GM20000 (cell line): ENCODE data around the gene DIRAS3.
"Not testable (repeated sequence)": the region's sequence is repeated elsewhere in the genome, so short reads cannot be mapped to it uniquely, and the experiment has no call there.

Experiments used
- DNase-seq: peaks from one replicate; pipeline ENCODE4 v3.0.0; 2012; ENCODE audit warnings: low spot score
- CTCF ChIP-seq: IDR thresholded peaks from 2 replicates; pipeline ENCODE4 v1.5.1; 2012; ENCODE audit warnings: mild to moderate bottlenecking, control low read depth; ENCODE audit errors: extremely low read depth, missing control alignments

DIRAS3 gene

GRCh38 chr1:68016381-68016780 is 34.0 kb downstream of the DIRAS3 start:
- no peak for DNase-seq
- TF ChIP-seq CTCF, result no peak

GRCh38 chr1:68015971-68016370 is 34.5 kb downstream of the DIRAS3 start:
- no peak for DNase-seq
- no peak for TF ChIP-seq CTCF

- no peak for DNase-seq
- no peak for TF ChIP-seq CTCF
Measured at GRCh38 chr1:68015369-68015768, 35.1 kb downstream of the DIRAS3 start.

DNA sequence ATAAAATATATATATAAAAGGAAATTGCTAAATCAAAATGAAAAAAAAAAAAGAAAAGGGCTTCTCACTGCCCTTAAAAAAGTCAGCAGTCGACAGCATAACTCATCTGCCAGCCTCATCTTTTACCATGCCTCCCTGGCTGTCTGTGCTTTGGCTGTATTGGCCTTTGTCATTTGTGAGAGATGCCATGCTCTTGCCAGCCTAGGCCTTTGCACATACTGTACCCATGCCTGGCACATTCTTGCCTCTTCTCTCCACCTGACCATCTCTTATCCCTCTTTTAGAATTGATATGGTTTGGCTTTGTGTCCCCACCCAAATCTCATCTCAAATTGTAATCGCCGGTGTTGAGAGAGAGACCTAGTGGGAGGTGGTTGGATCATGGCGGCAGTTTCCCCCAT is 37.1 kb downstream of the DIRAS3 start:
- DNase-seq, result no peak
- TF ChIP-seq CTCF, result no peak

- DNase-seq, result no peak
- no peak for TF ChIP-seq CTCF
Measured at GRCh38 chr1:68011657-68012375, 38.6 kb downstream of the DIRAS3 start.

DNA sequence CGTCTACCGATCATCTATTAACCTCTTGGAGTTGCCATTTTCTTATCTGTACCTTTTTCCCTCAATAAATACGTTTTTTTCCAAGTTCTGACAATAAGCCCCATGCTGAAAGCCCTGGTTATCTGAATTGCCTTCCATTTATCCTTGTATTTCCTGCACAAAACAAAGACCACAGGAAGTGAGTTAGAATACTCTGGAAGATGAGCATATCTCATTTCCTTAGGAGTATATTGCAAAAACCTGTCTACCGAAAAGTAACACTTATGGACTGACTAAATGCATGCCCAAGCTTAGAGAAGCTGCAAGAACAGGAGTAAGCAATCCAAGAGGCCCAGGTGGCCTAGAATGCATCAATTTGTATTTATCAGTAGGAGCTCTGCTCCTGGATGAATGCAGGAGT is 39.9 kb downstream of the DIRAS3 start:
- no peak for TF ChIP-seq CTCF
- DNase-seq, result no peak

GRCh38 chr1:68010090-68010489 is 40.3 kb downstream of the DIRAS3 start:
- DNase-seq, result no peak
- no peak for TF ChIP-seq CTCF

- DNase-seq, result not testable (repeated sequence)
Measured at GRCh38 chr1:68003626-68004025, 46.8 kb downstream of the DIRAS3 start.
